ENCODE measurements around the gene NTN1. TPM values are rescaled to one million over a fixed set of nuclear protein-coding genes. Genes with fewer than 3 reads are reported as not detected.
A peak's percentile ranks its signal among the peaks of the same experiment; 100 is the strongest.

Gene NTN1
- total RNA-seq, 1 donor, result under 0.01 TPM

DNA sequence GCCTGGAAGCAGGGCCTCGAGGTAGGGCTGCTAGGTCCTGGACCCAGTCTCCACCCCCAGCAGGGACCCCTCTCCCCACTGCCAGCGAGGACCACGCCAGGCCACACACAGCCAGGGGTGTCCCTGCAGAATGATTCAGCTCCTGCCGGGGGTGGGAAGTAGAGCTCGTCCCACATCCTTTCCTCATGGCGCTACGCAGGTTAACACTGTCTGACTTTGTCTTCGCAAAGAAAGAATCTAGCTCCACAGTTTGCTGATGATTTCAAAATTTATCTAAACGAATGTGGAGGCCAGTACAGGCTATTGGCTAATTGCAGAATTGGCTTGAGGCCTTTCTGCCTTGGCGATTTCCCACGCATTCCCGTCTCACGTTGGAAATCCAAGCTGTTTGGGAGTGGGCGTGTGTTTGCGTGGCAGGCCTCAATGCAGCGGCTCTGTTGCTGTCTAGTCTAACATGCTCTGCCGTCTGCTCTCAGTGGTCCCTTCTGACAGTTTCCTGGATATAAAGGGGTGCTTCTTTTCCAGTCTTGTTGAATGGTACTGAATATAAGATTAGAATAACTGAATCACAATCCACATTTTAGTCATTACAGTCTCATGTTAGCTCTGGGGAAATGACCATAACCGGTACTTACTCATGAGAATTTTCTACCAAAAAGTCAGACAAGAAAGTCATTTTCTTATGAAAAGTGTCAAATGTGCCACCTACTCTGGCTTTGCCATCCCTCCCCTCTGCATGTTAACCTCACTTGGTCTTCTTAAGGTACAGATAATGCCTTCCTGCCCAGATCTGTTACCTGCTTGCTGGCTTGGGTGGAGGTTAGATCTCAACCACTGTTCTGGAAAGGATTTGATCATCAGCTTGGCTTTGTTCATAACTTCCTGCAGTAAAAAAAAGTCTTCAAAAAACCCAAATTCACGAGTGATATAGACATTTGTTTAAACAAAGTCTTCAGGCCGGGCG lies 252.4 kb downstream of the NTN1 start:
- H3K4me3 ChIP-seq (ENCODE audit: low read depth, low read length), result no peak overlapping the region
- DNase-seq (ENCODE audit: low read depth), result no peak
- TF ChIP-seq, protein P1, sequence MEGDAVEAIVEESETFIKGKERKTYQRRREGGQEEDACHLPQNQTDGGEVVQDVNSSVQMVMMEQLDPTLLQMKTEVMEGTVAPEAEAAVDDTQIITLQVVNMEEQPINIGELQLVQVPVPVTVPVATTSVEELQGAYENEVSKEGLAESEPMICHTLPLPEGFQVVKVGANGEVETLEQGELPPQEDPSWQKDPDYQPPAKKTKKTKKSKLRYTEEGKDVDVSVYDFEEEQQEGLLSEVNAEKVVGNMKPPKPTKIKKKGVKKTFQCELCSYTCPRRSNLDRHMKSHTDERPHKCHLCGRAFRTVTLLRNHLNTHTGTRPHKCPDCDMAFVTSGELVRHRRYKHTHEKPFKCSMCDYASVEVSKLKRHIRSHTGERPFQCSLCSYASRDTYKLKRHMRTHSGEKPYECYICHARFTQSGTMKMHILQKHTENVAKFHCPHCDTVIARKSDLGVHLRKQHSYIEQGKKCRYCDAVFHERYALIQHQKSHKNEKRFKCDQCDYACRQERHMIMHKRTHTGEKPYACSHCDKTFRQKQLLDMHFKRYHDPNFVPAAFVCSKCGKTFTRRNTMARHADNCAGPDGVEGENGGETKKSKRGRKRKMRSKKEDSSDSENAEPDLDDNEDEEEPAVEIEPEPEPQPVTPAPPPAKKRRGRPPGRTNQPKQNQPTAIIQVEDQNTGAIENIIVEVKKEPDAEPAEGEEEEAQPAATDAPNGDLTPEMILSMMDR (IDR thresholded peaks at IDR 0.05; ENCODE audit: insufficient read depth, low read depth, low read length), result no peak

DNA sequence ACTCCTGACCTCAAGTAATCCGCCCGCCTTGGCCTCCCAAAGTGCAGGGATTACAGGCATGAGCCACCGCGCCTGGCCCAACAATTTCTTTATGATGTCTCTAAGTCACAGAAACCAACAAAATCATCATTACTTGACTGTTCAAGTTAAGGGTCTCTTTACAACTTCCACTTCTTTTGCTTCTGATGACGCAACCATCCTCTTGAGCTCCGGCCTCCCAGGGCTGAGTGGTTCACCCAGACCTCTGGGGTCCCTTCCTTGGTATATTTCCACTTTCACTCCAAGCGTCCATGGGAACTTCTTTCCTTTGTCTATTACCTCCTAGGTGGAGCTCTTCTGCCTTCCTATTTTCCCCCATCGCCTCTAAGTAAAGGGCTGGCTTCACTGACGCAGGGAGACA lies 253.7 kb downstream of the NTN1 start:
- TF ChIP-seq, protein P1 (IDR thresholded peaks at IDR 0.05; ENCODE audit: insufficient read depth, low read depth, low read length), result no peak
- no peak for DNase-seq (ENCODE audit: low read depth)
- no peak overlapping the region for H3K4me3 ChIP-seq (ENCODE audit: low read depth, low read length)

DNA sequence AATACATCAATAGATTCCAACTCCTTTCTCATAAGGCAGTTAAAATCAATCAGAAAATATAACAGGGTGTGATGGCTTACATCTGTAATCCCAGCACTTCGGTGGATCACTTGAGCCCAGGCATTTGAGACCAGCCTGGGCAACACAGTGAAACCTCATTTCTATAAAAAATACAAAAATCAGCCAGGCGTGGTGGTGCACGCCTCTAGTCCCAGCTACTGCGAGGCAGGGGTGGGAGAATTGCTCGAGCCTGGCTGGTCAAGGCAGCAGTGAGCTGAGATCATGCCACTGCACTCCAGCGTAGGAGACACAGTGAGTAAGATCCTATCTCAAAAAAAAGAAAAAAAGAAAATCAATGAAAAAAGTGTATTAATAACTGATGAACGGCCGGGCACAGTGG lies 258.6 kb downstream of the NTN1 start:
- no peak for DNase-seq (ENCODE audit: low read depth)
- H3K4me3 ChIP-seq (ENCODE audit: low read depth, low read length), result no peak overlapping the region
- TF ChIP-seq, protein P1 (IDR thresholded peaks at IDR 0.05; ENCODE audit: insufficient read depth, low read depth, low read length), result no peak

DNA sequence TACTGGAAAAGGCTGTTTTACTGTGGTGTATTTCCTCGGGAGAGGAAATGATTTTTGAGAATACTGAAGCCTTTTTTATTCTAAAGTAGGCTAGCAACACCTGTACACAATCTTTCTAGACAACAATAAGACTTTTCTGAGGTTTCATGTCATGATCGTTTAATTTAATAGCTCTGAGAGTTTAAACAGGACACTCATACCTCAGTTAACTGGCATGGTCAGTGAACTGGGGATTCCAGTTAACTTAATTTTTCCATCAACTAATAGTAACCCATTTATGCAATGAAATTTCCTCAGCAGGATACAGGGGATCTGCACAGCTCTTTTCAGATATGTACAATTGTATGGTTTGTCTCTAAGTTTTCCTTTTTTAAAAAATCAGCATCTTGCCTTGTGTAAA lies 262.6 kb downstream of the NTN1 start:
- no peak overlapping the region for H3K4me3 ChIP-seq (ENCODE audit: low read depth, low read length)
- DNase-seq (ENCODE audit: low read depth), result no peak

DNA sequence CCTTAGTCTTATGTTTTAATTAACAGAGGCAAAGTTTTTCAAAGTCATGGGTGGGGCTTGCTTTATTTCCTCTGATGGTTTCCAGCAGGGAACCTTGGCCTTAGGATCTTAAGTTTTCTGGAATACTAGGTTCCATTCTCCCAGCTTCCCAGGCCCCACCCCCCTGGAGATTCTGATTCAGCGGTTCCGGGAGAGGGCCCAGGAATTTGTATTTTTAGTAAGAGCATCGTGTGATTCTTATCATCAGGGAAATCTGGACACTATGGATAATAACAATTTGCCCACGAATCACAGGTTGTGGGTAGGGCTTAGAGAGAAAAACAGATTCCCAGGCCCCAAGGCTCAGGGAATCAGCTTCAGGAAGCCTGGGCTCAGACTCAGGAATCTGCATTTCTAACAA lies 263.6 kb downstream of the NTN1 start:
- TF ChIP-seq, protein P1 (IDR thresholded peaks at IDR 0.05; ENCODE audit: insufficient read depth, low read depth, low read length), result no peak
- DNase-seq (ENCODE audit: low read depth), result peak; percentile 36
- H3K4me3 ChIP-seq (ENCODE audit: low read depth, low read length), result no peak overlapping the region

More for the DNA sequence above, 262.6 kb downstream of the NTN1 start:
- TF ChIP-seq, protein P1 (IDR thresholded peaks at IDR 0.05; ENCODE audit: insufficient read depth, low read depth, low read length), result no peak

DNA sequence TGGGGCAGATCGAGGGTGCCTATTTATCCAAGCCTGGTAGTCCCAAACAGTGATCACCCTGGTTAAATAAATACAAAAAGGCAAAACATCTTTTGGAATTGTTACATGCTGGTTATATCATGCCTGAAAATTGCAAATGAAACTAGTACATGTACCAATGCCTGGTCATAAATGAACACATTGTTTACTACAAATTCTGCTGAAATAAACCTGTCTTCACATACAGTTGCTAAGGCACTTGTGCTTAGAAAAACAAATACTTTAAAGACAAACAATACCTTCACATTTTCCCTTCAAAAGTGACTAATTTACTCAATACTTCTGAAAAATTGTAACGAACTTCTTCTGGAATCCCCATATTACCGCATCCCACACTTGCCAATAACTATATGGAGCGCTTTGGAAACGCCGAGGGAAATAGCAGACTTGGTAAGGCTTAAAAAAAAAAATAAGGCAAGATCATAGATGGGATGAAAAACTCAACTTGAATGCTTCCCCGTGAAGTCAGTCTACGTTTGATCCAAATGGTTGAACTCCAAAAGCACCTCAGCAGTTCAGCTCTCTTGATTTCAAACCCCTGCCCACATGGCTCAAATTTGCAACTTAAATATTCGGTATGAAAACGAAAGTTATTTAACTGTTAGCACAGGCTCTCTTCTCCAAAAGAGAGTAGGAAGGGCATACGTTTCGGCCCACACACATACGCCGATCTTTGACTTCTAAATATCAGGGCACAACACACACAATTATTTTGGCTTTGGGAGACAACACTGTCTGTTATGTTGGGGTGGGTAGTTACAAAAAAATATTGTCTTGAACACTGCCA lies 264.5 kb downstream of the NTN1 start:
- H3K4me3 ChIP-seq (ENCODE audit: low read depth, low read length), result peak overlapping the region; percentile 33
- TF ChIP-seq, protein P1 (IDR thresholded peaks at IDR 0.05; ENCODE audit: insufficient read depth, low read depth, low read length), result no peak
- DNase-seq (ENCODE audit: low read depth), result peak; percentile 26
